ENCODE measurements around the gene CHD5. TPM values are rescaled to one million over a fixed set of nuclear protein-coding genes. Genes with fewer than 3 reads are reported as not detected.

CHD5 gene
- total RNA-seq, 1 experiment from 2014 or later = 1.6 TPM

DNA sequence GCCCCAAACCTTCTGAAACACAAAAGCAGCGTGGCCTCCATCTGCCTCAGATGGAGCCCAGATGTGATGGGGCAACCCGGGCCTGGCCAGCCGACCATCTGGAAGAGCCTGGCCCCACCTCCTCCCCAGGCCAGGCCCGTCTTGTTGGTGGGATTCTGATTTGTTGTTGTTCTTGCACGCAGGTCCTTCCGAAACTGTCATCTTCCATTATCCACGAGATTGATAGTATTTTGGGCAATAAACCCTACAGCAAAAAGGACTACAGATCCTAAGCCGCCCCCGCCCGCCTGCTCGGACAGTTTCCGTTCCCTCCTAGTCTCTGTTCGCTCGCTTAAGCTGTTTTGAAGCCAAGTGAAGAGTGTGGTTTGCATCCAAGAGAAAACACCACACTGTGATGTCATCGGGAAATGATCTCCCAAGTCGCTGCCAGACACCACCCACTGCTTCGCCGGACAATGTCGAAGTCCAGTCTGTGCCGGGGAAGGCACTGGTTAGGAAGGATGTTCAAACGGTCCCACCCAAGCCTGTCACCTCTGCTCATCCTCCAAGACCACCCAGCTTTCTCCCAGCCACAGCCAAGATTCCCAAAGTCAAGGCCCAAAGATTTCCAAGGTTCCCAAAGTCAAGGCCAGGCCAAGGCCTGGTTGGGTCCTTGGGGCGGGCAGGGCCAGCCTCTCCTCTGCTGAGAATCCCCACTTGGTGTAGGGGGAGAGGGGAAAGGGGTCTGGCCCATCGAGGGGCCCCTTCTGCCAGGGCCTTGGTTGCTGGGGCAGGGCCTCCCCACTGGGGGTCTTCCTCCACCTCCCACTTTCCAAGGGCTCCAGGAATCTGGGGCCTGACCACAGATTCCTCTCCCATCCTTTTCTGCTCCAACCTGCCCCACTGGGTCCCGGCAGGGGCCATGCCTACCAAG, 81.6 kb downstream of the CHD5 start:
- Histone ChIP-seq H3K79me1 (ENCODE audit: insufficient read depth, low read depth, low read length, poor library complexity, severe bottlenecking) (no peaks in the 10 kb centered on the region), H3K4me2 (ENCODE audit: insufficient read depth, insufficient read length, low read length) (no peak overlapping the region), H2AFZ (ENCODE audit: low read length) (no peak overlapping the region), H3K23ac (ENCODE audit: insufficient read length, low read depth, low read length) (no peak overlapping the region), H2BK12ac (ENCODE audit: insufficient read length, low read depth, low read length) (no peak overlapping the region), H3K27me3 (ENCODE audit: insufficient read depth, low read length) (no peaks in the 10 kb centered on the region), H4K20me1 (ENCODE audit: control insufficient read depth, insufficient read depth, insufficient read length) (no peaks in the 10 kb centered on the region), H4K91ac (ENCODE audit: insufficient read length, low read depth, low read length) (no peak overlapping the region), H3K14ac (ENCODE audit: insufficient read depth, low read length) (no peak overlapping the region), H3K9me3 (ENCODE audit: control insufficient read depth, low read depth, low read length) (no peaks in the 10 kb centered on the region), H3K56ac (ENCODE audit: insufficient read length, low read depth, low read length) (no peak overlapping the region), H4K5ac (ENCODE audit: insufficient read length, low read depth, low read length) (no peak overlapping the region), H2BK5ac (ENCODE audit: insufficient read length, low read length) (no peak overlapping the region), H3K27ac (ENCODE audit: insufficient read length, low read depth, low read length) (no peak overlapping the region), H3T11ph (ENCODE audit: low read length) (no peak overlapping the region), H3K18ac (ENCODE audit: insufficient read length, low read depth, low read length) (no peak overlapping the region), H2BK20ac (ENCODE audit: low read depth, low read length, poor library complexity, severe bottlenecking) (no peak overlapping the region), H3K4ac (ENCODE audit: low read depth, low read length) (no peak overlapping the region), H2BK120ac (ENCODE audit: low read depth, low read length, poor library complexity, severe bottlenecking) (no peak overlapping the region), H3K23me2 (ENCODE audit: insufficient read length, low read depth, low read length, poor library complexity, severe bottlenecking) (no peaks in the 10 kb centered on the region), H3K79me2 (ENCODE audit: insufficient read depth, low read length) (no peaks in the 10 kb centered on the region), H4K8ac (replicated peaks; ENCODE audit: insufficient read length, low read depth, low read length) (no peak overlapping the region), H2BK15ac (ENCODE audit: low read depth, low read length) (no peak overlapping the region), H3K4me1 (ENCODE audit: insufficient read depth, low read length) (no peaks in the 10 kb centered on the region), H3K9ac (ENCODE audit: extremely low read depth, insufficient read length, low read length) (no peak overlapping the region), H2AK5ac (ENCODE audit: insufficient read length, low read length) (no peak overlapping the region)
- Mint-ChIP-seq H3K9me3 (no peaks in the 10 kb centered on the region; a peak in 1 of 5 replicates), H3K36me3 (ENCODE audit: insufficient read depth in 1 of 3, low read depth in 3 of 3) (no peaks in the 10 kb centered on the region), H3K27me3 (ENCODE audit: low read depth) (no peaks in the 10 kb centered on the region), H3K4me3 (no peak overlapping the region; a peak in 1 of 5 replicates), H3K27ac (no peak overlapping the region), H3K4me1 (peaks cover 0 to 8% of the 10 kb centered on the region in 2 experiments; a peak in 2 of 4 replicates)
- TF ChIP-seq, protein P1, sequence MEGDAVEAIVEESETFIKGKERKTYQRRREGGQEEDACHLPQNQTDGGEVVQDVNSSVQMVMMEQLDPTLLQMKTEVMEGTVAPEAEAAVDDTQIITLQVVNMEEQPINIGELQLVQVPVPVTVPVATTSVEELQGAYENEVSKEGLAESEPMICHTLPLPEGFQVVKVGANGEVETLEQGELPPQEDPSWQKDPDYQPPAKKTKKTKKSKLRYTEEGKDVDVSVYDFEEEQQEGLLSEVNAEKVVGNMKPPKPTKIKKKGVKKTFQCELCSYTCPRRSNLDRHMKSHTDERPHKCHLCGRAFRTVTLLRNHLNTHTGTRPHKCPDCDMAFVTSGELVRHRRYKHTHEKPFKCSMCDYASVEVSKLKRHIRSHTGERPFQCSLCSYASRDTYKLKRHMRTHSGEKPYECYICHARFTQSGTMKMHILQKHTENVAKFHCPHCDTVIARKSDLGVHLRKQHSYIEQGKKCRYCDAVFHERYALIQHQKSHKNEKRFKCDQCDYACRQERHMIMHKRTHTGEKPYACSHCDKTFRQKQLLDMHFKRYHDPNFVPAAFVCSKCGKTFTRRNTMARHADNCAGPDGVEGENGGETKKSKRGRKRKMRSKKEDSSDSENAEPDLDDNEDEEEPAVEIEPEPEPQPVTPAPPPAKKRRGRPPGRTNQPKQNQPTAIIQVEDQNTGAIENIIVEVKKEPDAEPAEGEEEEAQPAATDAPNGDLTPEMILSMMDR (conservative IDR thresholded peaks at IDR 0.05) = no peak
- DNase-seq = no peak
- WGBS (ENCODE audit: extremely low coverage, insufficient read length, low lambda C conversion rate) = no CpG with 5 or more reads among the region's 24 CpGs
